ENCODE measurements around the gene PRKN. TPM values are rescaled to one million over a fixed set of nuclear protein-coding genes. Genes with fewer than 3 reads are reported as not detected.

PRKN gene
- total RNA-seq, 2 donors from 2014 or later: 10.7 to 21.2 TPM

- TF ChIP-seq POLR2AphosphoS5 (IDR thresholded peaks at IDR 0.05): no peak
- no peak for TF ChIP-seq POLR2A (IDR thresholded peaks at IDR 0.05)
- no peak for TF ChIP-seq CTCF (IDR thresholded peaks at IDR 0.05)
- WGBS: 57% methylated on average over 4 of the region's 4 CpGs
- DNase-seq (ENCODE audit: low spot score): no peak
- Histone ChIP-seq H3K27ac (no peak overlapping the region), H3K27me3 (replicated peaks; ENCODE audit: insufficient read depth) (no peaks in the 10 kb centered on the region), H3K4me3 (no peak overlapping the region), H3K9me3 (no peaks in the 10 kb centered on the region), H3K4me1 (replicated peaks) (no peaks in the 10 kb centered on the region), H3K36me3 (no peaks in the 10 kb centered on the region)
- intact Hi-C loops (cut with DNase I): no loop called here
Measured at GRCh38 chr6:161984713-161985112, 742.9 kb downstream of the PRKN start.

- no peak for DNase-seq (ENCODE audit: low spot score)
- Histone ChIP-seq H3K27ac (no peak overlapping the region), H3K9me3 (no peaks in the 10 kb centered on the region), H3K27me3 (replicated peaks; ENCODE audit: insufficient read depth) (no peaks in the 10 kb centered on the region), H3K4me1 (replicated peaks) (no peaks in the 10 kb centered on the region), H3K36me3 (no peaks in the 10 kb centered on the region), H3K4me3 (no peak overlapping the region)
- intact Hi-C loops (cut with DNase I): no loop called here
- TF ChIP-seq POLR2A (IDR thresholded peaks at IDR 0.05): no peak
- no peak for TF ChIP-seq POLR2AphosphoS5 (IDR thresholded peaks at IDR 0.05)
- TF ChIP-seq CTCF (IDR thresholded peaks at IDR 0.05): no peak
- 63% methylated on average over 4 of the region's 4 CpGs for WGBS
Measured at GRCh38 chr6:161976553-161976952, 751.0 kb downstream of the PRKN start.

GRCh38 chr6:161973064-161973463 lies 754.5 kb downstream of the PRKN start:
- 70% methylated on average over 9 of the region's 9 CpGs for WGBS
- Histone ChIP-seq H3K27ac (no peak overlapping the region), H3K36me3 (no peaks in the 10 kb centered on the region), H3K9me3 (no peaks in the 10 kb centered on the region), H3K27me3 (replicated peaks; ENCODE audit: insufficient read depth) (no peaks in the 10 kb centered on the region), H3K4me1 (replicated peaks) (no peaks in the 10 kb centered on the region), H3K4me3 (no peak overlapping the region)
- no peak for TF ChIP-seq CTCF (IDR thresholded peaks at IDR 0.05)
- TF ChIP-seq POLR2AphosphoS5 (IDR thresholded peaks at IDR 0.05): no peak
- TF ChIP-seq POLR2A (IDR thresholded peaks at IDR 0.05): no peak
- intact Hi-C loops (cut with DNase I): no loop called here
- DNase-seq (ENCODE audit: low spot score): no peak

GRCh38 chr6:161971043-161971442 lies 756.5 kb downstream of the PRKN start:
- no peak for DNase-seq (ENCODE audit: low spot score)
- intact Hi-C loops (cut with DNase I): no loop called here
- H3K4me1 ChIP-seq (replicated peaks): no peaks in the 10 kb centered on the region
- TF ChIP-seq CTCF (IDR thresholded peaks at IDR 0.05): no peak
- no peak for TF ChIP-seq POLR2A (IDR thresholded peaks at IDR 0.05)
- no peak for TF ChIP-seq POLR2AphosphoS5 (IDR thresholded peaks at IDR 0.05)
- WGBS: 58% methylated on average over 5 of the region's 5 CpGs
- no peaks in the 10 kb centered on the region for H3K36me3 ChIP-seq
- no peaks in the 10 kb centered on the region for H3K27me3 ChIP-seq (replicated peaks; ENCODE audit: insufficient read depth)
- no peaks in the 10 kb centered on the region for H3K9me3 ChIP-seq
- no peak overlapping the region for H3K4me3 ChIP-seq
- no peak overlapping the region for H3K27ac ChIP-seq

- TF ChIP-seq POLR2AphosphoS5 (IDR thresholded peaks at IDR 0.05): no peak
- no peak for TF ChIP-seq POLR2A (IDR thresholded peaks at IDR 0.05)
- TF ChIP-seq CTCF (IDR thresholded peaks at IDR 0.05): no peak
- intact Hi-C loops (cut with DNase I): no loop called here
- H3K4me3 ChIP-seq: no peak overlapping the region
- no peaks in the 10 kb centered on the region for H3K9me3 ChIP-seq
- H3K27ac ChIP-seq: no peak overlapping the region
- H3K36me3 ChIP-seq: no peaks in the 10 kb centered on the region
- no peak for DNase-seq (ENCODE audit: low spot score)
- no peaks in the 10 kb centered on the region for H3K27me3 ChIP-seq (replicated peaks; ENCODE audit: insufficient read depth)
- whole genome bisulfite sequencing: 70% methylated on average over 4 of the region's 4 CpGs
- no peaks in the 10 kb centered on the region for H3K4me1 ChIP-seq (replicated peaks)
Measured at GRCh38 chr6:161963634-161964234, 763.8 kb downstream of the PRKN start.
